Measurements from ENCODE around the gene CACNA1D.

GRCh38 chr3:53658613-53659193 lies 164.3 kb downstream of the CACNA1D start:
- no peak for TF ChIP-seq CTCF (conservative IDR thresholded peaks at IDR 0.05 in 1 of 2, IDR thresholded peaks at IDR 0.05 in 1 of 2; ENCODE audit: low read depth in 1 of 2, low read length in 2 of 2)
- TF ChIP-seq EZH2 (IDR thresholded peaks at IDR 0.05; ENCODE audit: low read length, missing control alignments) = no peak
